GM23338 (cell line): ENCODE measurements around the gene CKB. TPM values are rescaled to one million over a fixed set of nuclear protein-coding genes. Genes with fewer than 3 reads are reported as not detected.
A peak's percentile ranks its signal among the peaks of the same experiment; 100 is the strongest.

Experiments used
- ATAC-seq: fragments of 200-7000 bp; cut with Tn5 transposase; 3 replicates; pipeline ENCODE4 v1.9.1; 2020
- DNase-seq: peaks from one replicate; pipeline ENCODE4 v3.0.0-alpha.2; 2015; ENCODE audit warnings: low spot score
- H2AFZ ChIP-seq: fragments of 200-600 bp; sonication (generic); 2 replicates; pipeline ENCODE4 v1.8.0; 2016; ENCODE audit warnings: antibody characterized with exemption, mild to moderate bottlenecking, moderate library complexity
- H3F3A ChIP-seq: fragments of 200-600 bp; sonication (generic); replicated peaks from 2 replicates; pipeline ENCODE4 v1.8.0; 2017; ENCODE audit warnings: antibody characterized with exemption, mixed run types, low read depth
- H3K27ac ChIP-seq: fragments of 200-600 bp; sonication (generic); 2 replicates; pipeline ENCODE4 v1.6.1; 2016; ENCODE audit warnings: low read depth
- H3K27me3 ChIP-seq: fragments of 200-600 bp; sonication (generic); 2 replicates; pipeline ENCODE4 v1.8.0; 2016; ENCODE audit warnings: mild to moderate bottlenecking, mixed run types, moderate library complexity; ENCODE audit not compliant: insufficient read depth
- H3K36me3 ChIP-seq: fragments of 200-600 bp; sonication (generic); 2 replicates; pipeline ENCODE4 v1.8.0; 2016; ENCODE audit warnings: mild to moderate bottlenecking; ENCODE audit not compliant: insufficient read depth
- H3K4me1 ChIP-seq: fragments of 200-600 bp; sonication (generic); 2 replicates; pipeline ENCODE4 v1.8.0; 2016; ENCODE audit warnings: mild to moderate bottlenecking, moderate library complexity; ENCODE audit not compliant: insufficient read depth
- H3K4me2 ChIP-seq: fragments of 200-600 bp; sonication (generic); 2 replicates; pipeline ENCODE4 v1.7.1; 2017; ENCODE audit warnings: mixed run types
- H3K4me3 ChIP-seq: fragments of 200-600 bp; sonication (generic); 2 replicates; pipeline ENCODE4 v1.6.1; 2016; ENCODE audit warnings: mixed run types
- H3K79me2 ChIP-seq: fragments of 200-600 bp; sonication (generic); replicated peaks from 2 replicates; pipeline ENCODE4 v1.8.0; 2017; ENCODE audit warnings: mild to moderate bottlenecking; ENCODE audit not compliant: insufficient read depth
- H3K9me2 ChIP-seq: fragments of 200-600 bp; sonication (generic); 2 replicates; pipeline ENCODE4 v1.8.0; 2017; ENCODE audit not compliant: insufficient read depth
- H4K20me1 ChIP-seq: fragments of 200-600 bp; sonication (generic); replicated peaks from 2 replicates; pipeline ENCODE4 v1.8.0; 2017; ENCODE audit warnings: mild to moderate bottlenecking; ENCODE audit not compliant: insufficient read depth
- H3K27ac Mint-ChIP-seq: 2 replicates; pipeline ENCODE4 v1.8.0; 2020; ENCODE audit warnings: inconsistent platforms, mild to moderate bottlenecking, moderate library complexity, mixed read lengths
- H3K27me3 Mint-ChIP-seq: 3 replicates; pipeline ENCODE4 v1.8.0; 2022; ENCODE audit warnings: low read depth, mild to moderate bottlenecking, moderate library complexity, mixed read lengths, inconsistent platforms; ENCODE audit not compliant: insufficient read depth, poor library complexity
- H3K36me3 Mint-ChIP-seq: 3 replicates; pipeline ENCODE4 v1.8.0; 2021; ENCODE audit warnings: low read depth, mild to moderate bottlenecking, inconsistent platforms, moderate library complexity, mixed read lengths
- H3K4me1 Mint-ChIP-seq: 3 replicates; pipeline ENCODE4 v1.8.0; 2020; ENCODE audit warnings: mild to moderate bottlenecking, inconsistent platforms, mixed read lengths
- H3K4me3 Mint-ChIP-seq: 3 replicates; pipeline ENCODE4 v1.8.0; 2021; ENCODE audit warnings: moderate library complexity, mild to moderate bottlenecking, inconsistent platforms, mixed read lengths
- H3K9me3 Mint-ChIP-seq: 3 replicates; pipeline ENCODE4 v1.8.0; 2020; ENCODE audit warnings: moderate library complexity, mild to moderate bottlenecking, inconsistent platforms, mixed read lengths
- CTCF ChIP-seq, 2 experiments: fragments of 200-600 bp in 1 of 2; sonication (generic) in 1 of 2; conservative IDR thresholded peaks; 2 replicates each; pipeline versions ENCODE4 v1.5.1 to v1.6.1; 2016 to 2017; ENCODE audit warnings: antibody characterized with exemption in 2 of 2, low read depth in 2 of 2, mild to moderate bottlenecking in 2 of 2, moderate library complexity in 1 of 2
- EZH2 ChIP-seq: fragments of 200-600 bp; sonication (generic); IDR thresholded peaks from one replicate; pipeline ENCODE4 v1.8.0; 2017; ENCODE audit warnings: antibody characterized with exemption, mild to moderate bottlenecking, low read depth; ENCODE audit not compliant: unreplicated experiment
- EZH2phosphoT487 ChIP-seq: fragments of 200-600 bp; sonication (generic); IDR thresholded peaks from one replicate; pipeline ENCODE4 v1.8.1; 2018; ENCODE audit warnings: antibody characterized with exemption; ENCODE audit not compliant: unreplicated experiment
- POLR2AphosphoS5 ChIP-seq: IDR thresholded peaks from 2 replicates; pipeline ENCODE4 v1.6.1; 2016; ENCODE audit warnings: antibody characterized with exemption, low read depth
- REST ChIP-seq: IDR thresholded peaks from one replicate; pipeline ENCODE4 v1.6.1; 2018; ENCODE audit warnings: antibody characterized with exemption; ENCODE audit not compliant: unreplicated experiment
- ZNF331 ChIP-seq: fragments of 250-450 bp; sonication (Bioruptor Pico); IDR thresholded peaks from 2 replicates; pipeline ENCODE4 v1.5.0; 2020; ENCODE audit warnings: low read depth, mild to moderate bottlenecking, moderate library complexity
- polyA plus RNA-seq: library from polyadenylated mRNA; unstranded; fragments of >200 nt; fragmentation: Nextera tagmentation; extraction: Ambion mirVana; gene quantifications from 2 replicates; pipeline ENCODE4 v1.2.1, GENCODE V29; 2016
- total RNA-seq: library from RNA; depleted of rRNA; stranded (reverse); fragments of >200 nt; shearing (Covaris generic); gene quantifications from 2 replicates; pipeline ENCODE4 v1.2.3, GENCODE V29; 2014

The CKB gene
- total and polyA plus RNA-seq, 2 experiments from 2014 or later, result 604 to 852 TPM

- TF ChIP-seq CTCF (conservative IDR thresholded peaks at IDR 0.05; ENCODE audit: low read depth in 2 of 2), result no peak
- TF ChIP-seq REST, result peak; percentile 91
Measured at GRCh38 chr14:103530390-103530789, 7.8 kb upstream of the CKB start (continued).

- Histone ChIP-seq H3K36me3 (no peaks in the 10 kb centered on the region), H3K4me3 (peak overlapping the region; percentile 97), H3K4me1 (peaks cover 4% of the 10 kb centered on the region; the same call in 1 of the 2 replicates), H3F3A (0 out of 2 replicates have a peak, but pooled peaks cover 6% of the 10 kb centered on the region), H3K27ac (no peak overlapping the region), H3K79me2 (peaks cover 22% of the 10 kb centered on the region), H3K27me3 (peaks cover 7% of the 10 kb centered on the region), H3K4me2 (peak overlapping the region; percentile 97), H2AFZ (0 out of 2 replicates have a peak overlapping the region, but pooled peaks have one; percentile 59), H3K9me2 (no peaks in the 10 kb centered on the region), H4K20me1 (peaks cover 10% of the 10 kb centered on the region)
- Mint-ChIP-seq H3K27ac (peak overlapping the region; percentile 94), H3K4me1 (peaks cover 19% of the 10 kb centered on the region), H3K36me3 (peaks cover 4% of the 10 kb centered on the region; the same call in 1 of the 3 replicates), H3K27me3 (peaks cover 22% of the 10 kb centered on the region), H3K4me3 (peak overlapping the region; percentile 96), H3K9me3 (no peaks in the 10 kb centered on the region; the same call in 2 of the 3 replicates)
- TF ChIP-seq EZH2phosphoT487, result no peak
- no peak for TF ChIP-seq EZH2
- TF ChIP-seq POLR2AphosphoS5, result 0 out of 2 replicates have a peak, but pooled peaks have one; percentile 3
- TF ChIP-seq ZNF331 (CRISPR knock-in tag), result no peak
- no peak for DNase-seq
- no peak for ATAC-seq
Measured at GRCh38 chr14:103529383-103530365, 7.0 kb upstream of the CKB start.
